ENCODE data around the gene NOD1. TPM values are rescaled to one million over a fixed set of nuclear protein-coding genes. Genes with fewer than 3 reads are reported as not detected.

NOD1 gene
- total and polyA plus RNA-seq, 2 donors (not counting 1 experiment from before 2014, with no cell fraction given): 20.6 to 28.8 TPM

DNA sequence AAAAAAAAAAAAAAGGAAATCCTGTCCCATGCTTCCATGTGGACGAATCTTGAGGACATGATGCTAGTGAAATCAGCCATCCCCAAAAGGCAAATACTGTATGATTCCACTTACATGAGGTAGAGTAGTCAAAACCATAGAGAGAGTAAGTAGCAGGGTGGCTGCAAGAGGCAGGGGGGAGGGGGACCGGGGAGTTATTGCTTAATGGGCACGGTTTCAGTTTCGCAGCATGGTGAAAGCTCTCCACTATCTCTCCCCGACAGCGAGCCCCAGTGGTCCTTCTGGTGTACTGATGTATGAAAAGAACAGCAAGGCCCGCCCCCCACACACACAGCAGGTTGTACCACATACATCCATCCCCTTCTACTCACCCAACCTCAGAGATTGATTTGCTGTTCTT, 32.8 kb downstream of the NOD1 start:
- Mint-ChIP-seq H3K9me3 (ENCODE audit: insufficient read depth) (no peaks in the 10 kb centered on the region), H3K4me3 (no peak overlapping the region), H3K27ac (peak overlapping the region; percentile 75), H3K4me1 (peaks cover 8% of the 10 kb centered on the region), H3K27me3 (no peaks in the 10 kb centered on the region)
- no peak for TF ChIP-seq EZH2 (IDR thresholded peaks at IDR 0.05; ENCODE audit: borderline replicate concordance, insufficient read depth, low read depth, low read length, poor library complexity, severe bottlenecking)
- TF ChIP-seq, protein P1, sequence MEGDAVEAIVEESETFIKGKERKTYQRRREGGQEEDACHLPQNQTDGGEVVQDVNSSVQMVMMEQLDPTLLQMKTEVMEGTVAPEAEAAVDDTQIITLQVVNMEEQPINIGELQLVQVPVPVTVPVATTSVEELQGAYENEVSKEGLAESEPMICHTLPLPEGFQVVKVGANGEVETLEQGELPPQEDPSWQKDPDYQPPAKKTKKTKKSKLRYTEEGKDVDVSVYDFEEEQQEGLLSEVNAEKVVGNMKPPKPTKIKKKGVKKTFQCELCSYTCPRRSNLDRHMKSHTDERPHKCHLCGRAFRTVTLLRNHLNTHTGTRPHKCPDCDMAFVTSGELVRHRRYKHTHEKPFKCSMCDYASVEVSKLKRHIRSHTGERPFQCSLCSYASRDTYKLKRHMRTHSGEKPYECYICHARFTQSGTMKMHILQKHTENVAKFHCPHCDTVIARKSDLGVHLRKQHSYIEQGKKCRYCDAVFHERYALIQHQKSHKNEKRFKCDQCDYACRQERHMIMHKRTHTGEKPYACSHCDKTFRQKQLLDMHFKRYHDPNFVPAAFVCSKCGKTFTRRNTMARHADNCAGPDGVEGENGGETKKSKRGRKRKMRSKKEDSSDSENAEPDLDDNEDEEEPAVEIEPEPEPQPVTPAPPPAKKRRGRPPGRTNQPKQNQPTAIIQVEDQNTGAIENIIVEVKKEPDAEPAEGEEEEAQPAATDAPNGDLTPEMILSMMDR (IDR thresholded peaks at IDR 0.05): peak; percentile 71
- H2AFZ ChIP-seq (ENCODE audit: insufficient read depth, low read depth, low read length, poor library complexity, severe bottlenecking): peak overlapping the region; percentile 59
- ChIA-PET POLR2A (interaction anchor here (0.6 to 1.3 kb wide), 3 partner anchors 101 to 162 kb away, joined by 3 to 14 read pairs (median 4); partner anchors contain the start of gene ZNRF2), CTCF (interaction anchor here (0.6 to 2.5 kb wide), 25 partner anchors 15 to 524 kb away, joined by 3 to 15 read pairs (median 3); partner anchors contain the start of genes MTURN, NOD1 and ZNRF2)
- no peaks in the 10 kb centered on the region for H3K9me3 ChIP-seq (ENCODE audit: control extremely low read depth in 1 of 3, control insufficient read depth in 2 of 3, insufficient read depth in 1 of 3, low read length in 2 of 3)
- ATAC-seq (ENCODE audit: low read depth): peak; percentile 100
- H3K4me2 ChIP-seq (replicated peaks; ENCODE audit: low read depth, low read length, poor library complexity, severe bottlenecking): peak overlapping the region; percentile 40
- intact Hi-C loops (cut with micrococcal nuclease): loop anchor here (5.0 kb wide), 6 partner anchors 48 to 418 kb away; partner anchors contain the start of genes FKBP14, GGCT, MTURN and PLEKHA8
- no peaks in the 10 kb centered on the region for H3K79me2 ChIP-seq (ENCODE audit: control insufficient read depth, insufficient read depth, low read length)
- no peaks in the 10 kb centered on the region for H4K20me1 ChIP-seq (ENCODE audit: control insufficient read depth, insufficient read depth, low read length, poor library complexity, severe bottlenecking)
- peaks cover 12% of the 10 kb centered on the region in 2 donors for H3K4me1 ChIP-seq (ENCODE audit: control insufficient read depth in 2 of 2, insufficient read depth in 2 of 2, low read length in 2 of 2)
- peaks cover 0 to 28% of the 10 kb centered on the region in 2 experiments for H3K36me3 ChIP-seq (replicated peaks in 1 of 2; ENCODE audit: control extremely low read depth in 1 of 2, control insufficient read depth in 1 of 2, extremely low read depth in 1 of 2, insufficient read depth in 2 of 2, low read length in 1 of 2)
- peak overlapping the region in 1 of 2 donors; percentile 64 for H3K27ac ChIP-seq (ENCODE audit: low read length in 2 of 2)
- no peak overlapping the region for H3K9ac ChIP-seq (ENCODE audit: low read length)
- 46% methylated on average over 2 of the region's 7 CpGs for WGBS (ENCODE audit: insufficient coverage)
- H3K4me3 ChIP-seq (ENCODE audit: control extremely low read depth in 1 of 5, extremely low read depth in 1 of 5, insufficient read depth in 1 of 5, low read depth in 2 of 5, low read length in 4 of 5): no peak overlapping the region
- no peaks in the 10 kb centered on the region for H3K27me3 ChIP-seq (replicated peaks in 1 of 4; ENCODE audit: control extremely low read depth in 1 of 4, control insufficient read depth in 3 of 4, insufficient read depth in 4 of 4, low read length in 3 of 4)
- DNase-seq: peak; percentile 91

DNA sequence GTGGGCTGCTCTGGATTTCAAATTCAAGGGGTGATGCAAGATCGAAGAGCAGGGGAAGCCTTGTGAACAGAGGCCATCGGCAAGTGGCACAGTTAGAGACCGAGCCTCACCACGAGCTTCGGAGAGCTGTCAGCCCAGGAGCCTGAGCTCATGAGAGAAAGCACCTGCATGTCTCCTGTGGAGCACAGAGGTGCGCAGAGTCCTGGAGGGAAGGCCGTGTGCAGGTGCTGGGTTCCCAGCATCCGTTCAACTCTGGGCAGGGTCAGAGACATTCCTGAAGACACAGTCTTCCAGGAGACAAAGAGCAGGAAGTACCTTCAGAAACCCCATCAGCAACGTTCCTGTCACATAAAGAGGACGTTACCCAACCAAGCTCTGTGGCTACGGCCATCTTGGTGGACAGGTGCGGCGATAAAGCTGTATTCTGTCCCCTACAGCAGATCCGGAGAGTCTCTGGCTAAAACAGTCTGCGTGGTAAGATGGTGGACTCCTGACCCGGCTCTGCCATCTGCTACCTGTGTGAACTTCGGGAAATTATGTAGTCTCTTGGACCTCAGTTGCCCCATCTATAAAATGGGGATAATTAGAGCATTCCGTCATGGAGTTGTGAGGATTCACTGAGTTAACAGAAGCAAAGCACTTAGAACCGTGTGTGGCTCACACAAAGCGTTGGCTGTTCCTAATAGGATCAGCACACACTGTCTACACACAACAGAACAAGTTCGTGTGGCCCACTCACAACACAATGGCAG, 40.6 kb downstream of the NOD1 start:
- Mint-ChIP-seq H3K4me3 (no peak overlapping the region), H3K4me1 (peaks cover 37% of the 10 kb centered on the region), H3K9me3 (ENCODE audit: insufficient read depth) (no peaks in the 10 kb centered on the region), H3K27me3 (no peaks in the 10 kb centered on the region), H3K27ac (no peak overlapping the region)
- H3K36me3 ChIP-seq (replicated peaks in 1 of 2; ENCODE audit: control extremely low read depth in 1 of 2, control insufficient read depth in 1 of 2, extremely low read depth in 1 of 2, insufficient read depth in 2 of 2, low read length in 1 of 2): peaks cover 2 to 26% of the 10 kb centered on the region in 2 experiments
- intact Hi-C loops (cut with micrococcal nuclease): loop anchor here (10.0 kb wide), 1 partner anchor 93 kb away; no protein-coding TSS in a partner anchor
- no peak overlapping the region for H3K27ac ChIP-seq (ENCODE audit: low read length in 2 of 2)
- WGBS (ENCODE audit: insufficient coverage): 96% methylated on average over 21 of the region's 21 CpGs
- H3K27me3 ChIP-seq (replicated peaks in 1 of 4; ENCODE audit: control extremely low read depth in 1 of 4, control insufficient read depth in 3 of 4, insufficient read depth in 4 of 4, low read length in 3 of 4): no peaks in the 10 kb centered on the region
- peaks cover 9% of the 10 kb centered on the region for H3K79me2 ChIP-seq (ENCODE audit: control insufficient read depth, insufficient read depth, low read length)
- no peak overlapping the region for H2AFZ ChIP-seq (ENCODE audit: insufficient read depth, low read depth, low read length, poor library complexity, severe bottlenecking)
- TF ChIP-seq, protein P1 (IDR thresholded peaks at IDR 0.05): no peak
- no peak for TF ChIP-seq EZH2 (IDR thresholded peaks at IDR 0.05; ENCODE audit: borderline replicate concordance, insufficient read depth, low read depth, low read length, poor library complexity, severe bottlenecking)
- no peaks in the 10 kb centered on the region for H4K20me1 ChIP-seq (ENCODE audit: control insufficient read depth, insufficient read depth, low read length, poor library complexity, severe bottlenecking)
- DNase-seq (no peak), ATAC-seq (ENCODE audit: low read depth) (no peak)
- no peak overlapping the region for H3K4me2 ChIP-seq (replicated peaks; ENCODE audit: low read depth, low read length, poor library complexity, severe bottlenecking)
- ChIA-PET CTCF (no interaction called here), POLR2A (no interaction called here)
- H3K4me3 ChIP-seq (ENCODE audit: control extremely low read depth in 1 of 5, extremely low read depth in 1 of 5, insufficient read depth in 1 of 5, low read depth in 2 of 5, low read length in 4 of 5): no peak overlapping the region
- H3K4me1 ChIP-seq (ENCODE audit: control insufficient read depth in 2 of 2, insufficient read depth in 2 of 2, low read length in 2 of 2): peaks cover 34 to 44% of the 10 kb centered on the region in 2 donors
- no peaks in the 10 kb centered on the region for H3K9me3 ChIP-seq (ENCODE audit: control extremely low read depth in 1 of 3, control insufficient read depth in 2 of 3, insufficient read depth in 1 of 3, low read length in 2 of 3)
- no peak overlapping the region for H3K9ac ChIP-seq (ENCODE audit: low read length)
